Colonic mucosa (tissue), 4 donors: ENCODE measurements around the gene FGD4. TPM values are rescaled to one million over a fixed set of nuclear protein-coding genes. Genes with fewer than 3 reads are reported as not detected.

Experiments
- DNase-seq: peaks from one replicate; pipeline ENCODE4 v3.0.0-alpha.2; 2020
- H3K27ac ChIP-seq: fragments of 200-600 bp; one replicate; pipeline ENCODE4 v1.8.0; 2021
- H3K27me3 ChIP-seq: fragments of 200-600 bp; one replicate; pipeline ENCODE4 v1.8.0; 2021
- H3K36me3 ChIP-seq: fragments of 200-600 bp; one replicate; pipeline ENCODE4 v1.8.0; 2021
- H3K4me1 ChIP-seq: fragments of 200-600 bp; one replicate; pipeline ENCODE4 v1.8.0; 2021; ENCODE audit warnings: mild to moderate bottlenecking
- H3K4me3 ChIP-seq: fragments of 200-600 bp; one replicate; pipeline ENCODE4 v1.8.0; 2021
- H3K9ac ChIP-seq, 2 donors: one replicate each; pipeline ENCODE4 v1.7.0; 2013; ENCODE audit warnings: control low read depth in 2 of 2, low read depth in 2 of 2, low read length in 2 of 2
- H3K9me3 ChIP-seq: fragments of 200-600 bp; one replicate; pipeline ENCODE4 v1.8.0; 2021
- CTCF ChIP-seq: fragments of 200-600 bp; IDR thresholded peaks from one replicate; pipeline ENCODE4 v1.8.0; 2022; ENCODE audit warnings: antibody characterized with exemption, mild to moderate bottlenecking
- intact Hi-C: fragments of 100-400 bp; cut with DNase I; formaldehyde crosslinking; loops from one replicate; pipeline ENCODE4 v1.14.1; 2022
- total RNA-seq, 2 donors: library from RNA; stranded (reverse); fragmentation: NEBNext Ultra II Directional in 1 of 2; extraction: Animal tissue kit (Norgen Biotek cat#: 25700) in 1 of 2; gene quantifications; one replicate each; pipeline ENCODE4 v1.2.1, GENCODE V29; 2021
- donor health status: healthy.
- donor health status: DM: no; HTN: no; CAD: no.
- donor health status: DM: no; HTN: no; CAD: no.

The FGD4 gene
- total RNA-seq, 2 donors from 2014 or later: 38.4 to 47.6 TPM

GRCh38 chr12:32644431-32644830, 245.1 kb downstream of the FGD4 start:
- no peak overlapping the region for H3K27ac ChIP-seq
- no peak overlapping the region for H3K9ac ChIP-seq
- H3K36me3 ChIP-seq: peaks cover 11% of the 10 kb centered on the region
- no peaks in the 10 kb centered on the region for H3K9me3 ChIP-seq
- TF ChIP-seq CTCF: no peak
- DNase-seq: no peak
- intact Hi-C loops: no loop called here
- no peaks in the 10 kb centered on the region for H3K27me3 ChIP-seq
- H3K4me1 ChIP-seq: no peaks in the 10 kb centered on the region
- H3K4me3 ChIP-seq: no peak overlapping the region

GRCh38 chr12:32647275-32647674, 247.9 kb downstream of the FGD4 start:
- no peak for TF ChIP-seq CTCF
- no peak overlapping the region for H3K27ac ChIP-seq
- no peaks in the 10 kb centered on the region for H3K4me1 ChIP-seq
- H3K36me3 ChIP-seq: no peaks in the 10 kb centered on the region
- DNase-seq: no peak
- no peaks in the 10 kb centered on the region for H3K9me3 ChIP-seq
- no peak overlapping the region for H3K9ac ChIP-seq
- intact Hi-C loops: no loop called here
- no peaks in the 10 kb centered on the region for H3K27me3 ChIP-seq
- no peak overlapping the region for H3K4me3 ChIP-seq

- no peak overlapping the region for H3K27ac ChIP-seq
- no peak for DNase-seq
- intact Hi-C loops: loop anchor here (5.0 kb wide), 1 partner anchor 288 kb away; no protein-coding TSS in a partner anchor
- no peak for TF ChIP-seq CTCF
- H3K4me1 ChIP-seq: no peaks in the 10 kb centered on the region
- no peak overlapping the region for H3K9ac ChIP-seq
- H3K9me3 ChIP-seq: no peaks in the 10 kb centered on the region
- no peak overlapping the region for H3K4me3 ChIP-seq
- H3K36me3 ChIP-seq: no peaks in the 10 kb centered on the region
- H3K27me3 ChIP-seq: no peaks in the 10 kb centered on the region
Observed at GRCh38 chr12:32650508-32650907, 251.2 kb downstream of the FGD4 start.

- intact Hi-C loops: loop anchor here (5.0 kb wide), 1 partner anchor 289 kb away; no protein-coding TSS in a partner anchor
- no peak overlapping the region for H3K9ac ChIP-seq
- DNase-seq: no peak
- H3K4me1 ChIP-seq: no peaks in the 10 kb centered on the region
- H3K4me3 ChIP-seq: no peak overlapping the region
- H3K27ac ChIP-seq: no peak overlapping the region
- no peak for TF ChIP-seq CTCF
- no peaks in the 10 kb centered on the region for H3K9me3 ChIP-seq
- no peaks in the 10 kb centered on the region for H3K36me3 ChIP-seq
- H3K27me3 ChIP-seq: no peaks in the 10 kb centered on the region
Observed at GRCh38 chr12:32651151-32651955, 252.0 kb downstream of the FGD4 start.

- no peak overlapping the region for H3K4me3 ChIP-seq
- H3K9ac ChIP-seq: no peak overlapping the region
- no peak for TF ChIP-seq CTCF
- DNase-seq: no peak
- H3K27me3 ChIP-seq: no peaks in the 10 kb centered on the region
- H3K36me3 ChIP-seq: no peaks in the 10 kb centered on the region
- intact Hi-C loops: loop anchor here (5.0 kb wide), 1 partner anchor 290 kb away; no protein-coding TSS in a partner anchor
- no peak overlapping the region for H3K27ac ChIP-seq
- H3K4me1 ChIP-seq: no peaks in the 10 kb centered on the region
- no peaks in the 10 kb centered on the region for H3K9me3 ChIP-seq
Observed at GRCh38 chr12:32651956-32652210, 252.5 kb downstream of the FGD4 start.
